ENCODE data around the gene FARP2.

- TF ChIP-seq CTCF (IDR thresholded peaks at IDR 0.05) (no peak), EP300 (IDR thresholded peaks at IDR 0.05) (no peak), POLR2AphosphoS5 (IDR thresholded peaks at IDR 0.05) (no peak), POLR2A (IDR thresholded peaks at IDR 0.05; ENCODE audit: low read depth) (no peak)
Measured at GRCh38 chr2:241454837-241455485, 98.9 kb downstream of the FARP2 start.

Data from esophagus muscularis mucosa (tissue), 4 donors.